ENCODE data around the gene PNMA6A. TPM values are rescaled to one million over a fixed set of nuclear protein-coding genes. Genes with fewer than 3 reads are reported as not detected.
A peak's percentile ranks its signal among the peaks of the same experiment; 100 is the strongest.
"Not testable (repeated sequence)": the region's sequence is repeated elsewhere in the genome, so short reads cannot be mapped to it uniquely, and the experiment has no call there.

PNMA6A gene
- 0.08 and 0.11 TPM in 2 replicates for total RNA-seq (2016; rRNA removed; fragmentation: Illumina TruSeq; extraction: Trizol)
- not detected in 2 replicates for total RNA-seq (2016; cell fraction: cytosol; rRNA removed; fragmentation: Illumina TruSeq; extraction: Trizol; ENCODE audit: low read depth)
- total RNA-seq (2016; cell fraction: insoluble cytoplasmic fraction; rRNA removed; fragmentation: Illumina TruSeq; extraction: Trizol), result 0.15 TPM in 1 of 2 replicates, not detected in the other
- not detected in 2 replicates for total RNA-seq (2016; cell fraction: membrane; rRNA removed; fragmentation: Illumina TruSeq; extraction: Trizol)
- total RNA-seq (2016; cell fraction: nucleus; rRNA removed; fragmentation: Illumina TruSeq; extraction: Trizol), result not detected in 2 replicates
- polyA plus RNA-seq (2011; rRNA removed), result 0.66 and 1.1 TPM in 2 replicates
- polyA plus RNA-seq (2011; cell fraction: cytosol; rRNA removed), result 0.72 and 0.90 TPM in 2 replicates
- polyA plus RNA-seq (2011; cell fraction: nucleus; rRNA removed), result 4.1 and 4.9 TPM in 2 replicates
- polyA plus RNA-seq (2012), result 0.72 and 0.75 TPM in 2 replicates
- polyA plus RNA-seq (2016; cell fraction: cytosol; fragmentation: Illumina TruSeq; extraction: Trizol; ENCODE audit: low read depth), result not detected in 2 replicates
- 0.20 TPM in 1 of 2 replicates, not detected in the other for polyA plus RNA-seq (2016; cell fraction: insoluble cytoplasmic fraction; fragmentation: Illumina TruSeq; extraction: Trizol; ENCODE audit: low read depth)
- polyA plus RNA-seq (2016; cell fraction: membrane; fragmentation: Illumina TruSeq; extraction: Trizol; ENCODE audit: low read depth), result 0.09 and 0.10 TPM in 2 replicates
- polyA plus RNA-seq (2016; cell fraction: nucleus; fragmentation: Illumina TruSeq; extraction: Trizol; ENCODE audit: insufficient read depth, low read depth), result 0.20 TPM in 1 of 2 replicates, not detected in the other
- 0.90 TPM in 1 of 2 replicates, not detected in the other for polyA minus RNA-seq (2011; rRNA and poly(A)+ RNA removed; ENCODE audit: low replicate concordance)
- polyA minus RNA-seq (2011; cell fraction: cytosol; rRNA and poly(A)+ RNA removed), result 0.40 and 0.44 TPM in 2 replicates
- polyA minus RNA-seq (2011; cell fraction: nucleus; rRNA and poly(A)+ RNA removed), result 0.64 and 1.2 TPM in 2 replicates
- percentile 16 among the genes with signal in this experiment for Bru-seq, nascent RNA
- BruChase-seq, experiment 1, labeled RNA remaining after a 6-hour chase, result percentile 23 among the genes with signal in this experiment
- BruChase-seq, experiment 2, labeled RNA remaining after a 2-hour chase, result not detected
- long read RNA-seq, experiment 1, result 0 reads
- long read RNA-seq, experiment 2, result 0 reads

GRCh38 chrX:153071909-153072583, at the start of gene PNMA6A:
Gene PNMA6A, plus strand, starts transcription at chrX:153072454. Its CDS starts 609 bp downstream, at chrX:153073063.
- WGBS (ENCODE audit: low lambda C conversion rate), result no CpG with 5 or more reads among the region's 76 CpGs
- H2AFZ ChIP-seq (ENCODE audit: low read length); H3K27ac ChIP-seq (ENCODE audit: extremely low read length, insufficient read depth, low read length); DNase-seq (ENCODE audit: low spot score); intact Hi-C loops (cut with micrococcal nuclease; ENCODE audit: unreplicated experiment); H3K4me3 ChIP-seq (replicated peaks in 1 of 3; ENCODE audit: insufficient read depth in 1 of 3, low read depth in 2 of 3, low read length in 3 of 3); H3K79me2 ChIP-seq (ENCODE audit: insufficient read depth, low read length); ATAC-seq; H3K36me3 ChIP-seq (replicated peaks in 1 of 2; ENCODE audit: control insufficient read depth in 1 of 2, insufficient read depth in 2 of 2, low read length in 2 of 2); FAIRE-seq; H3K9me3 ChIP-seq (ENCODE audit: low read length); CTCF ChIA-PET (ENCODE audit: low intra/inter-chr PET ratio, low total read pairs); H3K4me2 ChIP-seq (ENCODE audit: low read depth, low read length); BruUV-seq (replicated peaks); H3K4me1 ChIP-seq (ENCODE audit: insufficient read depth, low read length); H4K20me1 ChIP-seq (ENCODE audit: insufficient read depth, low read length); H3K27me3 ChIP-seq (ENCODE audit: control insufficient read depth in 1 of 2, insufficient read depth in 2 of 2, low read length in 2 of 2); in situ Hi-C loops (cut with HindIII; ENCODE audit: extremely low pct_ligation_motif_present, low pct_unique_long_range_greater_than_20kb); POLR2A ChIA-PET; H3K9ac ChIP-seq (ENCODE audit: insufficient read depth, low read depth, low read length): not testable (repeated sequence)

- DNase-seq (ENCODE audit: low spot score); in situ Hi-C loops (cut with HindIII; ENCODE audit: extremely low pct_ligation_motif_present, low pct_unique_long_range_greater_than_20kb); H4K20me1 ChIP-seq (ENCODE audit: insufficient read depth, low read length); H3K79me2 ChIP-seq (ENCODE audit: insufficient read depth, low read length); H3K4me2 ChIP-seq (ENCODE audit: low read depth, low read length); H2AFZ ChIP-seq (ENCODE audit: low read length); H3K36me3 ChIP-seq (replicated peaks in 1 of 2; ENCODE audit: control insufficient read depth in 1 of 2, insufficient read depth in 2 of 2, low read length in 2 of 2); CTCF ChIA-PET (ENCODE audit: low intra/inter-chr PET ratio, low total read pairs); FAIRE-seq; H3K9me3 ChIP-seq (ENCODE audit: low read length); POLR2A ChIA-PET; intact Hi-C loops (cut with micrococcal nuclease; ENCODE audit: unreplicated experiment); H3K9ac ChIP-seq (ENCODE audit: insufficient read depth, low read depth, low read length); H3K27me3 ChIP-seq (ENCODE audit: control insufficient read depth in 1 of 2, insufficient read depth in 2 of 2, low read length in 2 of 2); BruUV-seq (replicated peaks); H3K4me1 ChIP-seq (ENCODE audit: insufficient read depth, low read length); ATAC-seq; H3K4me3 ChIP-seq (replicated peaks in 1 of 3; ENCODE audit: insufficient read depth in 1 of 3, low read depth in 2 of 3, low read length in 3 of 3); H3K27ac ChIP-seq (ENCODE audit: extremely low read length, insufficient read depth, low read length): not testable (repeated sequence)
- 81% methylated on average over 1 of the region's 2 CpGs for WGBS (ENCODE audit: low lambda C conversion rate)
These were observed 45.8 kb upstream of the PNMA6A start for GRCh38 chrX:153026501-153026900.

GRCh38 chrX:153028487-153028886, 43.8 kb upstream of the PNMA6A start:
- FAIRE-seq; H4K20me1 ChIP-seq (ENCODE audit: insufficient read depth, low read length); H3K4me1 ChIP-seq (ENCODE audit: insufficient read depth, low read length); H3K27me3 ChIP-seq (ENCODE audit: control insufficient read depth in 1 of 2, insufficient read depth in 2 of 2, low read length in 2 of 2); DNase-seq (ENCODE audit: low spot score); H2AFZ ChIP-seq (ENCODE audit: low read length); H3K4me3 ChIP-seq (replicated peaks in 1 of 3; ENCODE audit: insufficient read depth in 1 of 3, low read depth in 2 of 3, low read length in 3 of 3); H3K79me2 ChIP-seq (ENCODE audit: insufficient read depth, low read length); H3K9me3 ChIP-seq (ENCODE audit: low read length); in situ Hi-C loops (cut with HindIII; ENCODE audit: extremely low pct_ligation_motif_present, low pct_unique_long_range_greater_than_20kb); H3K9ac ChIP-seq (ENCODE audit: insufficient read depth, low read depth, low read length); BruUV-seq (replicated peaks); intact Hi-C loops (cut with micrococcal nuclease; ENCODE audit: unreplicated experiment); POLR2A ChIA-PET; ATAC-seq; H3K27ac ChIP-seq (ENCODE audit: extremely low read length, insufficient read depth, low read length); H3K4me2 ChIP-seq (ENCODE audit: low read depth, low read length); H3K36me3 ChIP-seq (replicated peaks in 1 of 2; ENCODE audit: control insufficient read depth in 1 of 2, insufficient read depth in 2 of 2, low read length in 2 of 2); CTCF ChIA-PET (ENCODE audit: low intra/inter-chr PET ratio, low total read pairs): not testable (repeated sequence)
- no CpG with 5 or more reads among the region's 11 CpGs for WGBS (ENCODE audit: low lambda C conversion rate)
